CD4-positive, alpha-beta T cell treated with Interleukin-1 beta for 1 hour (primary cell): ENCODE data around the gene PTHLH.

ENCODE experiments used
- DNase-seq, 2 donors: peaks; one replicate each; pipeline ENCODE4 v3.0.0-alpha.2; 2020 to 2022

The PTHLH gene

DNA sequence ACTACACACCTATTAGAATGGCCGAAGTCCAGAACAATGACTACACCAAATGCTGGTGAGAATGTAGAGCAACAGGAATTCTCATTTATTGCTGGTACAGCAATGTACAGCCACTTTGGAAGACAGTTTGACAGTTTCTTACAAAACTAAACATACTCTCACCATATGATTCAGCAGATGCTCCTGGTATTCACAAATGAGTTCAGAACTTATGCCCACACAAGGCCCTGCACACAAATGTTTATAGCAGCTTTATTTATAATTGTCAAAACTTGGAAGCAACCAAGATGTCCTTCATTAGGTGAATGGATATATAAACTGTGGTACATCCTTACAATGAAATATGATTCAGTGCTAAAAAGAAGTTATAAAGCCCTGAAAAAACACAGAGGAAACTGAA, 38.3 kb downstream of the PTHLH start:
- no peak for DNase-seq

DNA sequence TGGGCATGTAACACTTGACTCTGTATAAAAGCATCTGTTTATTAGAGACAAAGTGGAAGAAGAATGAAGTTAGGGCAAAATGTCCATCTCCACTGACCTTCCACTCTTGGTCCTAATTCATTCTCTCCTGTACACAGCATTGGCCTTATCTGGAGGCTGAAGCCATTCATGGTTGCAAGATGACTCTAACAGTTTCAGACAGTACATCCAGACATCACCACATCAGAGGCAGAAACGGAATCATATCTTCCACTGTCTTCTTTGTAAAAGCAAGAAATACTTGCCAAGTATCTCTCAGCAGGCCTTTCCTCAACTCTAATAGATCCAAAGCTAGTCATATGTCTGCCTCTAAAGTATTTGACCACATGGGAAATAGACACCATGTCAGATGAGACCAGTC, 41.1 kb downstream of the PTHLH start:
- DNase-seq = no peak

DNA sequence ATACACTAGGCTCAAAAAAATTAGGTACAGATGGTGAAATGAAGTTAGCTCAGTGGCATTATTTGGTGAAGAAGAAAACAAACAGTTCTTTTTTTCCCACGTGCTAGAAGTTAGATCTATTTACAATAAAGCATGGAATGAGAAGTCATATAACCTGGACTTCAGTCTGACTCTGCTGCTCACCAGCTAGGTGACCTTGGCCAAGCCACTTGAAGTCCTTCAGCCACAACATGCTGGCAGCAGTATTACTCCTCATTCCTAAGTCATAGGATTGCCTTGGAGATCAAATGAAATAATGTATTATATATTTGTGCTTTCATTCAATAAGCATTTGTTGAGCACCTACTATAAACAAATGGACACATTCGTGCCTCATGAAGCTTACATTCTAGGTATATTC, 45.2 kb downstream of the PTHLH start:
- DNase-seq = no peak

DNA sequence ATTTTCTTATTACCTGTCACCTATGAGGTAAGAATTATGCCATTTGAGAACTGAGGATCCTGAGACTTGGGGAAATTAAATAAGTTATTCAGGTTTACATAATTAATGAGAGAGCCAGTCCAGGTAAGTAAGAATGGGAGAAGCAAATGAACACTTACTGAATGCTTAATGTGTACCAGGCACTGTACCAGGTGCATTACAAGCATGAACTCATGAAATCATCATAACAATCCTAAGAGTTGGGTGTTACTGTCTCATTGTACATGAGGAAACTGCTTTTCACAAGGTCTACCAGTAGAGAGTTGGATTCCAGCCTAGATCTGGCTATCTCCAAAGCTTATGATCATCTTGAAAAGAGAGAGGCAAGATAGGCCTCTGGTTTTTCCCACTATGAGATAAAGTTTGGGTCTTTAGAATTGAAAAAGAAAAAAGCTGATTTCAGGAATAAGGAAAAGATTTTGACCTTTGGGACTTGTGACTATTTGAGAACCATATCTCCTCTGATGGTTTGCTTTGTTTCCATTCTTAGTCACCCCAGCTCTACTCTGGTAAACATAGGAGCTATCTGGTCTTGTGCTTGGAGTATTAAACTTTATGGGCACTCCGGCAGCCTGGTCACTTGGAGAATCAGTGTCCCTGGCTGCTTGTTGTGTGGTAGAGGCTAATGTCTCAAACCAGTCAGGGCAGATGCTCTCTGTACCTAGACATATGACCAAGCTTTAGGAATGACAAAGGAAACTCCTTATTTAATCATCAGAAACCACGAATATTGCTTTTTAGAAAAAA, 48.0 kb downstream of the PTHLH start:
- DNase-seq = no peak

DNA sequence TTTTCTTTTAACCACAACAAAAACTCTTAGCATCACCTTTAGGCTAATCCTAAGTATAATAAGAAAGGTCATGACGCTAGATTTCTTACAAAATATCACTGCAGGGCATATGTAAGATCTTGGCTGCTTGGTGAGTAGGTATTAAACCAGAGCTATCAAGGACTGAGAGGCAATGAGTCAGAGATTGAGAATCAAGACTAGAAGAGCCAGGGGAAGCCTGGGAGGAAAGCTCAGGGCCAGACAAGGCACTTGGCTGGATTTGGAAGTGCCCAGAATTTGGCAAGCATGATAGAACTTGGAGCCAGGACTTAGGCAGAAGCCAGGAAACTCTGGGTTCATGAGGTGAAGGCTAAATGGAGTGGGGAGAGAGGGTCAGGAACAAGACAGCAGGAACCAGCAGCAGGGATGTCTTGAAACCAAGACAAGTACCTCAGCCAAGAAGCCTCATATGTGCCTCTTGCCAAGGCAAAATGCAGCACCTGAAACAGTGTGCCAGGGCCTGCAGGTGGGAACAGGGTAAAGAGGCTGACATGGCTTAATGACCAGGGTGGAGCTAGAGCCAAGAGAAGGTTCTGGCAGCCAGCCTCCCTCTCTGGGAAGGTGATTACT, 49.9 kb downstream of the PTHLH start:
- DNase-seq = no peak

DNA sequence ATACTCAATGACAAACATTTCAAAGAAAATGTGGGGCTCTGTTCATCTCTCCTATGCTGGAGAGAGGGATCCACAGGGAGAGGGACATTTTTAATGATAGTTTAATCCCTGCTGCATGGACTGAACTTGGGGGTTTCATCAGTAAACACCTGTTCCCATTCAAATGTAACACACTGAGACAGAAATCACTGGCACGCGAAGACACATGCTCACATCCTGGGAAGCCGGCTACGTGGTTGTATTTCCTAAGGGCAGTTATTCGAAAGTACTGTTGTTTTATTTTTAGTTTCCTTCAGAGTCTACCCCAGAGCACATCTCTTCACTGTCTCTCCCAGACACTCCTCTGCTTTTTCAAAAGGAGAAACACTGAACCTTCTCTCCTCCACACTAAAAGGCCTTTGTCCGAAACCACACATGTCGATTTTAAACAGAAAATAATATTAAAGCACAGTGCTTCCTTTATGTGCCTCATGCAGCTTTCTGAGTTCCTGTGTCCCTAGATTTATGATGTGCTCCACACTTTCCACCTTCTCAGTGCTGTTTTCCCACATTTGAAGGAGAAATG, 52.8 kb downstream of the PTHLH start:
- DNase-seq = no peak

DNA sequence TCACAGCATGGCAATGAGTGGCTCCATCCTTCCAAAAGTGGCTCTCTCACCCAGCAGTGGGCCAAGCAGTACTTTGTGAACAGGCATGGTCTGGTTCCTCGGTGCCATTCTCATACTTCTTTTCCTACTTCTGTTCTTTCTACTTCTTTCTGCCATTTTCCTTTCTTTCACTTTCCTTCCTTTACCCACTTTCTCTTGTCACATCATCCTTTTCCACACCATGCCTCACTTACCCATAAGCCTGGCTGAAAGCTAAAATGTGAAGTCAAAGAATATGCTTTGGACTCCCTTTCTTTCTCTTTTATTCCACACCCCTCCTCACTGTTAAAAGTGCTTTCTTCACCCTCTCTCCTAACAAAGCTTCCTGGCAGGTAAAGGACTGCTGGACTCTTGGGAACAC, 57.0 kb downstream of the PTHLH start:
- DNase-seq = no peak

DNA sequence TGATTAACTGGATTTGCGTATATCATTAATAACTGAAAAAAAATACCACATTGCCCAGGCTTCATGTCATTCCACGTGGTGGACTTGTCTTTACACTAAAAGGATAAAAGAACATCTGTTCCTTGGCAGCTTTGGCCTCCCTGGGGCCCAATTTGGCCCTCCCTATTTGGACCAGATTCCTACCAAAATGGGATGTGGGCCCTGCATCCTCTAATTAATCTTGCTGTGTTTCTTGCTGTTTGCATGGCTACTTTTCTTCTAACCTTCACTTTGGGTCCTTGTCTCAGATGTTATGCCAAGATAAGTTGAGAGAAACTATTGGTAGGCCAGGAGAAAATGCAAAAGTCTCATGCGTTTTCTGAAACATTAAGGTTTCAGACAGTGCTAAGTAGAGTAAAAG, 57.5 kb downstream of the PTHLH start:
- DNase-seq = no peak

DNA sequence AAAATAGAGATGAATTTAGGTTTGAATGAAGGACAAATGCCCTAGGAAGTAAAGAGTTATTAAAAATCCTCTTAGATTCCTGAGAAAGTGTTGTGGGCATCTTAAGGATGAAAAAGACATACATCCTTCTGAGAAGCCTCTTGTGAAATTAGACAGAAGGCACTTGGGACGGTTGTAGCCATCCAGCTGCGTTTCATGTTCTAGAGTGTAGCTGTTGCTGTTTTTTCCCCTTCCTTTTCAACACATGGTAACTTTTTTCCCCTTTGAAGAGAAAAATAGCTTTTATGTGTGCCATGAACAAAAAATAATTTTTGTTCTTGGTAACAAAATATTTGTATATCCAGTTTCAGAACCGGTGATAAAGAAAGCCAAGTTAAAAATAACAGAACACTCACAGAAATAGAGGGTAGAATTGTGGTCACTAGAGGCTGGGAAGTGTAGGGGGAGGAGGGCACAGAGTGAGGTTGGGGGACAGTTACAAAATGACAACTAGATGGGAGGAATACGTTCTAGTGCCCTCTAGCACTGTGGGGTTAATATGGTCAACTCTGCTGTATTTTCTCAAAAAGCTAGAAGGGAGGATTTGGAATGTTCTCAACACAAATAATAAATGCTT, 58.4 kb downstream of the PTHLH start:
- DNase-seq = no peak

DNA sequence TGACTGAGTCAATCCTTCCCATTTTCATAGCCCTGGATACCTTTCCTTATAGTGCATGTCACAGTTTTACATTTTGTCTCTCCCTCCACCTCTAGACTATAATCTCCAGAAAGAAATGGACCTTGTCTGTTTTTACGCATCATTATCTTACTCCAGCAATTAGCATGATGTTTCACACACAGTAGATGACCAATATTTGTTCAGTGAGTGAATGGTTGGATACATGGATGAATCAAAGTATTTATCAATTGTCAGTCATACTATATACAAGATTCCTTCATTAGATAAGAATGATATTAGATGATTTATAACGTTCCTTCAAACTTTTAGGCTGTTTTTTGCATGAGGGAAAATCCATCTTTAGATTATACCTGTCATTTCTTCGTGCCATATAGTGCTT, 61.1 kb downstream of the PTHLH start:
- DNase-seq = no peak
